ENCODE results near the gene RPGRIP1L.
"Not testable (repeated sequence)": the region's sequence is repeated elsewhere in the genome, so short reads cannot be mapped to it uniquely, and the experiment has no call there.

Gene RPGRIP1L

DNA sequence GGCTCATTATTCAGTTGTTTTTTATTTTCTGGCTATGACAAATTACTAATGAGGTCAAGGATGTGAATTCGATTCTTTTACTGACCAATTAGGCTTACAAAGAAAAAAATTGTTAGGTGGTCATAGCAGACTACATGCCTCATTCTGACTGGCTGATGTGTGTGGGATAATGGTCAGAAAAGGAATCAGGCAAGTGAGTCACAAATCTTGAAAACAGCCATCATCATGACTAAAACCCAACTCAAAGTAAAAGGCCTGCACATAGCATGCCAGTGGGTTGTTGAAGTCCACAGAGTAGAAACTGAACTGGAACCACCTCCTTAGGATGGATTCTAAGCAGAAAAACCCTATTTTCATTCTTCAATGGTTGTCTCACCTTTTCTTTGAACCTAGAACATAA lies 8.6 kb downstream of the RPGRIP1L start:
- FAIRE-seq (no peak), DNase-seq (ENCODE audit: insufficient read length, low spot score) (no peak)
- no peak for TF ChIP-seq CTCF (IDR thresholded peaks at IDR 0.05; ENCODE audit: insufficient read depth, missing control alignments)

GRCh38 chr16:53693320-53693719 lies 10.3 kb downstream of the RPGRIP1L start:
- no peak for FAIRE-seq
- DNase-seq (ENCODE audit: insufficient read length, low spot score): no peak
- no peak for TF ChIP-seq CTCF (IDR thresholded peaks at IDR 0.05; ENCODE audit: insufficient read depth, missing control alignments)

DNA sequence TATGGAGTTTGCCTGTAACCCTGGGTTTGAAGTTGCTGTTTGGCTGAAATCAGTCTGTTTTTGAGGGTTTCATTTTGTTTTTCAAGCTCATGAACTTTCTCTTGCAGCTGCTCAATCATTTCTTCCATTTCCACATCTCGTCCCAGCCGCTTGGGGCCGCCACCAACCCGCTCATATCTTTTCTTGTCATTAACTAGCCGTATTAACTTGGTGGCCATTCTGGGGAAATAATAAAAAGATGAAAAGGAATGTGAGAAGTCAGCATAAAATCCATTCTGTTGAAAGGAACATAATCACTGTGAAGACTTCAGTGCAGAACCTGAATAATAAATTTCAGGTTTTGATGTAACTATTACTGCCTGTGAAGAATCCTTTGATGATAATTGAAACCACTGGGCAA lies 11.5 kb downstream of the RPGRIP1L start:
- no peak for FAIRE-seq
- no peak for TF ChIP-seq CTCF (IDR thresholded peaks at IDR 0.05; ENCODE audit: insufficient read depth, missing control alignments)
- no peak for DNase-seq (ENCODE audit: insufficient read length, low spot score)

- no peak for DNase-seq (ENCODE audit: insufficient read length, low spot score)
- FAIRE-seq: no peak
- no peak for TF ChIP-seq CTCF (IDR thresholded peaks at IDR 0.05; ENCODE audit: insufficient read depth, missing control alignments)
Measured at GRCh38 chr16:53690771-53691170, 12.9 kb downstream of the RPGRIP1L start.

DNA sequence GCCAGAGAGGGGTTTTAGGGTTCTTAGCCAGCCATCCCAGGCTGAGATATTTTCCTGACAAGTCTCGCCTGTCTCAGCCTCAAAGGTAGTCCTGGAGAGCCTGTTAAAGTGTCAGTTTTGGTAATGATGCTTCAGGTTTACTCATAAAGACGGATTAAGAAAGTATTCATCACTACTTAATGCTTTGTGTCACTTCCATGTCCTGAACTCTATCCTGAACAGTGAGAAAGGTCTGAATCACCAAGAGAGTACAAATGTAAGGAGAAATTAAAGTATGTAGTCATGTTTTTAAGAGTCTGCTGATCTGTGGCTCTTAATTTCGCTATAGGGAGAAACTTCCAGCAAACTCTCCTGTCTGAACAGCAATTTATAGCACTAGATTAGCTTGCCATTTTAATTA lies 14.0 kb downstream of the RPGRIP1L start:
- no peak for TF ChIP-seq CTCF (IDR thresholded peaks at IDR 0.05; ENCODE audit: insufficient read depth, missing control alignments)
- DNase-seq (ENCODE audit: insufficient read length, low spot score): no peak
- no peak for FAIRE-seq

GRCh38 chr16:53686710-53687109 lies 16.9 kb downstream of the RPGRIP1L start:
- no peak for FAIRE-seq
- no peak for DNase-seq (ENCODE audit: insufficient read length, low spot score)

GRCh38 chr16:53685334-53685733 lies 18.3 kb downstream of the RPGRIP1L start:
- FAIRE-seq; DNase-seq (ENCODE audit: insufficient read length, low spot score): not testable (repeated sequence)

More at GRCh38 chr16:53686710-53687109, 16.9 kb downstream of the RPGRIP1L start:
- no peak for TF ChIP-seq CTCF (IDR thresholded peaks at IDR 0.05; ENCODE audit: insufficient read depth, missing control alignments)

DNA sequence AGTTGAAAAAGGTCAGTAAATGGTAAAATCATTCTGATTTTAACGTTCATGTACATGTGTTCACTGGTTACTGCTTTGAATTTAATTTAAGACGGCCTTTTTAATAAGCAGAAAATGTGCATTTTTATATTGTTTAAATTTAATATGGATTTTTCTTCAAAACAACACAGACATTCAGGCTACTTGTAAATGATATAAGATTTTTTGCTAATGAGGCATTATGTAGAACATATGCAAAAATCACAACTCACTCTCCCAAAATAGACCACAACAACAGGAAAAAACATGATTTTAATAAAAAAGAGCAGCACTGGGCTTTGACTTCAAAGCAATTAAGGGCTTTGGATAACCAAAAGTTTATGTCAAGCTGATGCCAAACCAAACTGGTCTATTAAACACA lies 22.3 kb downstream of the RPGRIP1L start:
- no peak for DNase-seq (ENCODE audit: insufficient read length, low spot score)
- FAIRE-seq: no peak
- no peak for TF ChIP-seq CTCF (IDR thresholded peaks at IDR 0.05; ENCODE audit: insufficient read depth, missing control alignments)
